RWPE2 (cell line): ENCODE measurements around the gene CPSF2.

Source experiments
- ATAC-seq: fragments of 200-7000 bp; cut with Tn5 transposase; 3 replicates; pipeline ENCODE4 v1.9.1; 2021; ENCODE audit warnings: low read depth
- DNase-seq: peaks from one replicate; pipeline ENCODE4 v3.0.0-alpha.2; 2020; ENCODE audit warnings: low spot score
- H3K27ac ChIP-seq: fragments of 450-650 bp; 2 replicates; pipeline ENCODE4 v1.5.1; 2017; ENCODE audit warnings: mild to moderate bottlenecking; ENCODE audit not compliant: poor library complexity, severe bottlenecking
- H3K27me3 ChIP-seq: fragments of 250-450 bp; sonication (Bioruptor Pico); 2 replicates; pipeline ENCODE4 v1.5.1; 2021; ENCODE audit warnings: mild to moderate bottlenecking, moderate library complexity; ENCODE audit not compliant: insufficient read depth, poor library complexity, severe bottlenecking
- H3K36me3 ChIP-seq: fragments of 250-450 bp; sonication (Bioruptor Pico); 2 replicates; pipeline ENCODE4 v1.5.1; 2020; ENCODE audit warnings: low read depth, mild to moderate bottlenecking, moderate library complexity
- H3K4me1 ChIP-seq: fragments of 250-450 bp; sonication (Bioruptor Pico); 2 replicates; pipeline ENCODE4 v1.5.1; 2021; ENCODE audit warnings: mild to moderate bottlenecking, moderate library complexity; ENCODE audit not compliant: insufficient read depth, poor library complexity, severe bottlenecking
- H3K4me3 ChIP-seq: fragments of 250-450 bp; sonication (Bioruptor Pico); 2 replicates; pipeline ENCODE4 v1.5.1; 2021; ENCODE audit warnings: mild to moderate bottlenecking, moderate library complexity; ENCODE audit not compliant: severe bottlenecking
- H3K9me3 ChIP-seq: fragments of 250-450 bp; sonication (Bioruptor Pico); 2 replicates; pipeline ENCODE4 v1.5.1; 2021; ENCODE audit warnings: mild to moderate bottlenecking, moderate library complexity; ENCODE audit not compliant: severe bottlenecking
- CTCF ChIP-seq: fragments of 450-650 bp; IDR thresholded peaks from one replicate; pipeline ENCODE4 v1.5.1; 2017; ENCODE audit warnings: mild to moderate bottlenecking, moderate library complexity; ENCODE audit not compliant: poor library complexity, severe bottlenecking

Gene CPSF2

DNA sequence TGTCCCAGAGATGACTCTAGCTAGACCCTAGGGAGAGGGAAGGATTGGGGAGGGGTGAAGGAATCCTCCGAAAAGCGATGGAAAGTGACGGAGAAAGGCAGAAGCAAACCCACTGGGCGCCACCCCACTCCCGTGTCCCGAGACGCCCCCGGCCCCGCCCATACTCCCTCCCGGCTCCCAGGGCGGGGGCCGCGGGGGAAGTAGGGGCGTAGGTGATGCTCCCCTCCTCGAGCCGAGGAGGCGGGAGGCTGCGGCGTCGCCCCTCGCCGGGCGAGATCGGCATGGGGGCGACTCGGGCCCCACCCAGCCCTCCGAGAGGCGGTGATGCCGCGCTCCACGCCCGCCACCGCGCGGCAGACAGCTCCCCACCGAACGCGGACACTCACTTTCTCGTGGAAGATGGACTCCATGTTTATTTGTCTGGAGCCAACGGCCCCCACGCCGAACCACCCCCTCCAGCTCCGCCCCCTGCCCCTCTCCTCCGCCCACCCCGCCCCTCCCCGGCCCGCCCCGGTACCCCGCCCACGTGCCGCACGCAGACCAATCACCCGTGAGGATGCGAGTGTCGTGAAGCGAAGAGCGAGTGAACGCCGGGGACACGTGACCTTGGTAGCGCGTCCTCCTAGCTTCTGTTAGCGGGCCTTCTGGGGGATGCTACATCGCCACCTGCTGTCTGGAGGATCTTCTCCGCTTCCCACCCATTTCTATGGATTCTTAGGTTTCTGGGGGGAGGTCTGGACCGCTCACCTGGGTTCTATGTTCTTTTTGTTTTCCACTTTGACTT lies 15.4 kb upstream of the CPSF2 start, which contains the start of gene ATXN3:
Gene ATXN3 (minus strand): TSS at position 440 of the 784 bp plus-strand sequence. CDS start 30 bp downstream, at position 410.
- Histone ChIP-seq H3K27ac (peak within 1 kb of the TSS; percentile 67), H3K36me3 (no peaks in the 10 kb centered on the region), H3K9me3 (no peaks in the 10 kb centered on the region), H3K4me3 (peak within 1 kb of the TSS; percentile 95), H3K27me3 (no peaks in the 10 kb centered on the region), H3K4me1 (peaks cover 10% of the 10 kb centered on the region)
- ATAC-seq, result peak; percentile 90
- TF ChIP-seq CTCF, result peak; percentile 98
- peak; percentile 100 for DNase-seq

GRCh38 chr14:92108345-92109254 lies 13.2 kb upstream of the CPSF2 start:
- Histone ChIP-seq H3K27me3 (no peaks in the 10 kb centered on the region), H3K27ac (no peak overlapping the region), H3K4me1 (peaks cover 6% of the 10 kb centered on the region), H3K36me3 (no peaks in the 10 kb centered on the region), H3K4me3 (no peak overlapping the region), H3K9me3 (no peaks in the 10 kb centered on the region)
- DNase-seq, result no peak
- TF ChIP-seq CTCF, result no peak
- no peak for ATAC-seq

DNA sequence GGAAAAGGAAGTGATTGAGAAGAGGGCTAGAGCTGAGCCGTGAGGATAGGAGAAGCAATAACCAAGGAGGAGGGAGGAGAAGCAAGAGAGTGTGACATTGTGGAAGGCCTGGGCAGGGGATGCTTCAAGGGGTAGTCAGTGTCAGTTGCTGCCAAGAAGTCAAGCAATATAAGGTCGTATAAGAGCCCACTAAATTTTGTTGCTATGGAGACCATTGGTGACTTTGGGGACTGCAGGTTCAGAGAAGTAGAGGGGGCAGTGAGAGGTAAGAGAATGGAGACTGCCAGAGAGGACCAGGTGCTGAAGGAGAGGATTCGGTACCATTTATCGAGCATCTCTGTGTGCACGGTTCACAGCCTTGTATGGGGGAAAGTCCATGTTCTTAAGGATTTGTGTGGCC lies 12.3 kb upstream of the CPSF2 start:
- Histone ChIP-seq H3K4me3 (no peak overlapping the region), H3K36me3 (no peaks in the 10 kb centered on the region; the same call in 1 of the 2 replicates), H3K27ac (no peak overlapping the region), H3K9me3 (no peaks in the 10 kb centered on the region), H3K27me3 (no peaks in the 10 kb centered on the region), H3K4me1 (peaks cover 3% of the 10 kb centered on the region)
- DNase-seq (no peak), ATAC-seq (no peak)
- TF ChIP-seq CTCF, result no peak

- H3K27ac ChIP-seq, result peak overlapping the region; percentile 61
- H3K27me3 ChIP-seq, result no peaks in the 10 kb centered on the region
- DNase-seq, result no peak
- H3K9me3 ChIP-seq, result no peaks in the 10 kb centered on the region
- peak; percentile 45 for ATAC-seq
- peaks cover 6% of the 10 kb centered on the region for H3K4me1 ChIP-seq
- no peak for TF ChIP-seq CTCF
- peaks cover 72% of the 10 kb centered on the region for H3K36me3 ChIP-seq
- H3K4me3 ChIP-seq, result peak overlapping the region; percentile 98
Measured at GRCh38 chr14:92121207-92121669, 531 bp upstream of the CPSF2 start.
